ENCODE results near the gene TNFRSF12A.

GRCh38 chr16:3047387-3047720 is 27.2 kb downstream of the TNFRSF12A start:
- no peak for TF ChIP-seq CTCF (IDR thresholded peaks at IDR 0.05)
- no peak for TF ChIP-seq EZH2 (IDR thresholded peaks at IDR 0.05)
- TF ChIP-seq EZH2phosphoT487 (IDR thresholded peaks at IDR 0.05) = no peak
